ENCODE results near the gene GLIPR2.
"Not testable (repeated sequence)": the region's sequence is repeated elsewhere in the genome, so short reads cannot be mapped to it uniquely, and the experiment has no call there.

The GLIPR2 gene

GRCh38 chr9:36123515-36123914 is 13.0 kb upstream of the GLIPR2 start:
- DNase-seq (ENCODE audit: low spot score): no peak

GRCh38 chr9:36125062-36125855 is 11.3 kb upstream of the GLIPR2 start:
- DNase-seq (ENCODE audit: low spot score): no peak

- no peak for DNase-seq (ENCODE audit: low spot score)
These were observed 10.4 kb upstream of the GLIPR2 start for GRCh38 chr9:36126016-36126730.

- no peak for DNase-seq (ENCODE audit: low spot score)
These were observed 8.8 kb upstream of the GLIPR2 start for GRCh38 chr9:36127652-36128244.

- DNase-seq (ENCODE audit: low spot score): no peak
These were observed 8.2 kb upstream of the GLIPR2 start for GRCh38 chr9:36128349-36128748.

- no peak for DNase-seq (ENCODE audit: low spot score)
These were observed 7.4 kb upstream of the GLIPR2 start for GRCh38 chr9:36129139-36129538.

GRCh38 chr9:36131666-36132065 is 4.9 kb upstream of the GLIPR2 start:
- not testable (repeated sequence) for DNase-seq (ENCODE audit: low spot score)

GRCh38 chr9:36132086-36132485 is 4.4 kb upstream of the GLIPR2 start:
- DNase-seq (ENCODE audit: low spot score): no peak

- no peak for DNase-seq (ENCODE audit: low spot score)
These were observed 1.6 kb upstream of the GLIPR2 start for GRCh38 chr9:36134761-36135505.

GRCh38 chr9:36135741-36136271 is 727 bp upstream of the GLIPR2 start:
- DNase-seq (ENCODE audit: low spot score): no peak

- peak; percentile 33 for DNase-seq (ENCODE audit: low spot score)
These were observed 410 bp downstream of the GLIPR2 start for GRCh38 chr9:36136894-36137391.

- peak; percentile 78 for DNase-seq (ENCODE audit: low spot score)
These were observed 965 bp downstream of the GLIPR2 start for GRCh38 chr9:36137392-36138004.

GRCh38 chr9:36138496-36138895 is 2.0 kb downstream of the GLIPR2 start:
- no peak for DNase-seq (ENCODE audit: low spot score)

GRCh38 chr9:36138901-36139300 is 2.4 kb downstream of the GLIPR2 start:
- DNase-seq (ENCODE audit: low spot score): no peak

- no peak for DNase-seq (ENCODE audit: low spot score)
These were observed 3.9 kb downstream of the GLIPR2 start for GRCh38 chr9:36140086-36141084.

- peak; percentile 39 for DNase-seq (ENCODE audit: low spot score)
These were observed 4.8 kb downstream of the GLIPR2 start for GRCh38 chr9:36141288-36141687.

- no peak for DNase-seq (ENCODE audit: low spot score)
These were observed 5.2 kb downstream of the GLIPR2 start for GRCh38 chr9:36141761-36142160.

GRCh38 chr9:36142510-36143244 is 6.1 kb downstream of the GLIPR2 start:
- no peak for DNase-seq (ENCODE audit: low spot score)

- no peak for DNase-seq (ENCODE audit: low spot score)
These were observed 6.7 kb downstream of the GLIPR2 start for GRCh38 chr9:36143245-36143641.
